ENCODE measurements around the gene FAT1.

FAT1 gene

GRCh38 chr4:186709517-186709916 is 14.1 kb downstream of the FAT1 start:
- no peak overlapping the region for H3K9ac ChIP-seq
- no peak for TF ChIP-seq CTCF (IDR thresholded peaks at IDR 0.05)
- H3K4me3 ChIP-seq (ENCODE audit: low read depth, low read length), result no peak overlapping the region
- H3K27me3 ChIP-seq (ENCODE audit: control insufficient read depth, insufficient read depth, low read length), result no peaks in the 10 kb centered on the region
- H3K9me3 ChIP-seq (ENCODE audit: control insufficient read depth, low read length), result no peaks in the 10 kb centered on the region
- no peaks in the 10 kb centered on the region for H3K4me1 ChIP-seq
- H2AFZ ChIP-seq, result no peak overlapping the region
- H3K27ac ChIP-seq, result no peak overlapping the region
- no peaks in the 10 kb centered on the region for H3K79me2 ChIP-seq
- no peaks in the 10 kb centered on the region for H3K36me3 ChIP-seq (ENCODE audit: control insufficient read depth, insufficient read depth, low read length)
- no peak overlapping the region for H3K4me2 ChIP-seq (ENCODE audit: low read length)

- no peaks in the 10 kb centered on the region for H3K36me3 ChIP-seq (ENCODE audit: control insufficient read depth, insufficient read depth, low read length)
- H3K4me3 ChIP-seq (ENCODE audit: low read depth, low read length), result no peak overlapping the region
- H3K4me1 ChIP-seq, result no peaks in the 10 kb centered on the region
- H3K27me3 ChIP-seq (ENCODE audit: control insufficient read depth, insufficient read depth, low read length), result no peaks in the 10 kb centered on the region
- no peak overlapping the region for H2AFZ ChIP-seq
- H3K9ac ChIP-seq, result no peak overlapping the region
- no peak overlapping the region for H3K4me2 ChIP-seq (ENCODE audit: low read length)
- H3K79me2 ChIP-seq, result no peaks in the 10 kb centered on the region
- no peaks in the 10 kb centered on the region for H3K9me3 ChIP-seq (ENCODE audit: control insufficient read depth, low read length)
- TF ChIP-seq CTCF (IDR thresholded peaks at IDR 0.05), result no peak
- no peak overlapping the region for H3K27ac ChIP-seq
Observed at GRCh38 chr4:186708554-186708953, 15.1 kb downstream of the FAT1 start.

GRCh38 chr4:186707996-186708395 is 15.7 kb downstream of the FAT1 start:
- H3K36me3 ChIP-seq (ENCODE audit: control insufficient read depth, insufficient read depth, low read length), result no peaks in the 10 kb centered on the region
- H3K4me1 ChIP-seq, result no peaks in the 10 kb centered on the region
- H3K9ac ChIP-seq, result no peak overlapping the region
- H3K4me3 ChIP-seq (ENCODE audit: low read depth, low read length), result no peak overlapping the region
- no peak for TF ChIP-seq CTCF (IDR thresholded peaks at IDR 0.05)
- H3K4me2 ChIP-seq (ENCODE audit: low read length), result no peak overlapping the region
- H2AFZ ChIP-seq, result no peak overlapping the region
- H3K79me2 ChIP-seq, result no peaks in the 10 kb centered on the region
- no peak overlapping the region for H3K27ac ChIP-seq
- no peaks in the 10 kb centered on the region for H3K9me3 ChIP-seq (ENCODE audit: control insufficient read depth, low read length)
- no peaks in the 10 kb centered on the region for H3K27me3 ChIP-seq (ENCODE audit: control insufficient read depth, insufficient read depth, low read length)

GRCh38 chr4:186707574-186707973 is 16.1 kb downstream of the FAT1 start:
- H3K4me3 ChIP-seq (ENCODE audit: low read depth, low read length), result no peak overlapping the region
- H3K4me1 ChIP-seq, result no peaks in the 10 kb centered on the region
- no peak overlapping the region for H3K27ac ChIP-seq
- no peaks in the 10 kb centered on the region for H3K79me2 ChIP-seq
- H3K9me3 ChIP-seq (ENCODE audit: control insufficient read depth, low read length), result no peaks in the 10 kb centered on the region
- no peak overlapping the region for H3K4me2 ChIP-seq (ENCODE audit: low read length)
- H2AFZ ChIP-seq, result no peak overlapping the region
- TF ChIP-seq CTCF (IDR thresholded peaks at IDR 0.05), result no peak
- no peak overlapping the region for H3K9ac ChIP-seq
- no peaks in the 10 kb centered on the region for H3K36me3 ChIP-seq (ENCODE audit: control insufficient read depth, insufficient read depth, low read length)
- no peaks in the 10 kb centered on the region for H3K27me3 ChIP-seq (ENCODE audit: control insufficient read depth, insufficient read depth, low read length)

GRCh38 chr4:186704057-186704456 is 19.6 kb downstream of the FAT1 start:
- Histone ChIP-seq H3K27ac (no peak overlapping the region), H3K4me2 (ENCODE audit: low read length) (no peak overlapping the region), H2AFZ (no peak overlapping the region), H3K79me2 (no peaks in the 10 kb centered on the region), H3K4me1 (no peaks in the 10 kb centered on the region), H3K9ac (no peak overlapping the region), H3K4me3 (ENCODE audit: low read depth, low read length) (no peak overlapping the region), H3K36me3 (ENCODE audit: control insufficient read depth, insufficient read depth, low read length) (no peaks in the 10 kb centered on the region), H3K27me3 (ENCODE audit: control insufficient read depth, insufficient read depth, low read length) (no peaks in the 10 kb centered on the region), H3K9me3 (ENCODE audit: control insufficient read depth, low read length) (no peaks in the 10 kb centered on the region)
- TF ChIP-seq CTCF (IDR thresholded peaks at IDR 0.05), result no peak

All from parathyroid adenoma (tissue), 2 donors.